CD4-positive, alpha-beta T cell treated with Interleukin-4 for 4 hours (primary cell): Measurements from ENCODE around the gene FEZF1.
"Not testable (repeated sequence)": the region's sequence is repeated elsewhere in the genome, so short reads cannot be mapped to it uniquely, and the experiment has no call there.

ENCODE experiments used
- DNase-seq: peaks from one replicate; pipeline ENCODE4 v3.0.0-alpha.2; 2020

Gene FEZF1

GRCh38 chr7:122306320-122307227 is 2.0 kb upstream of the FEZF1 start:
- DNase-seq, result no peak

DNA sequence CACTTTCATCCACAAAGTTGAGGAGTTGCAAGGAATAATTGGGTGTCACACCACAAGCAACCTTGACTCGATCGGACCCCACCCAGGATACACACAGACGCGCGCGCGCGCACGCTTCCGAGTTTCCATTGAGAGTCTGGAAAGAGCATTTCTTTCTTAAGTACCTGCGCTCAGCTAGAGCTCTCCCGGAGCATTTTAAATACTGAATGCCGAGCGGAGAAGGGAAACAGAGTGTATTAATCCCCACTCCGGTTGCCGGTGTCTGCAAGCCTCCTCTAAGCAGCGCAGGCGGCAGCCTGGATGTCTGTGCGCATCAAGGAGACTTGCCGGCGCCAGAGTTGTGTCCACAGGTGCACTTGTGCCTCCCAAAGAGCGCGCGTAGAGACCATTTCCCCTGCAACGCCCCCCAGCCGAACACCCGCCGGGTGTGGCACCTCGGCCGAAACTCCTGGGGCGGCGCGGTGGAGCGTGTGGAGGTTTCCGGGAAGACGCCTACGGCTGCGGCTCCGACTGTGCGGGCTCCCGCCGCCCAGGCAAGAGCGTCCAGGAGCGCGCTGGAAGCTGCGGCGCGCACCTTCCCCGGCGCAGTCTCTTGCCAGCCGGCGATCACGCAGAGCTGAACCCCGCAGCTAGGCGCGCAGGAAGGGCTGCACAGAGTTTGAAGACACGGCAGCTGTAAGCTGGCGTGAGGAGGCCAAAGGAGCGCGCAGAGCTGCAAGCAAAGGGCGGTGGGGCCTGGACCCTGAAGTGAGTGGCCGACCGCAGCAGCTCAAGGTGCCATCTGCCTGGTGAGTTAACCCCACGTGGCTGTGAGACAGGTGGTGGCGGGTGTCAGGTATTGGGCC is 1.1 kb upstream of the FEZF1 start:
- no peak for DNase-seq

- no peak for DNase-seq
These were observed 459 bp upstream of the FEZF1 start for GRCh38 chr7:122304996-122305421.

GRCh38 chr7:122303531-122304318 is 825 bp downstream of the FEZF1 start:
- no peak for DNase-seq

- DNase-seq, result no peak
These were observed 1.6 kb downstream of the FEZF1 start for GRCh38 chr7:122302761-122303530.

- no peak for DNase-seq
These were observed 2.4 kb downstream of the FEZF1 start for GRCh38 chr7:122301858-122302760.

DNA sequence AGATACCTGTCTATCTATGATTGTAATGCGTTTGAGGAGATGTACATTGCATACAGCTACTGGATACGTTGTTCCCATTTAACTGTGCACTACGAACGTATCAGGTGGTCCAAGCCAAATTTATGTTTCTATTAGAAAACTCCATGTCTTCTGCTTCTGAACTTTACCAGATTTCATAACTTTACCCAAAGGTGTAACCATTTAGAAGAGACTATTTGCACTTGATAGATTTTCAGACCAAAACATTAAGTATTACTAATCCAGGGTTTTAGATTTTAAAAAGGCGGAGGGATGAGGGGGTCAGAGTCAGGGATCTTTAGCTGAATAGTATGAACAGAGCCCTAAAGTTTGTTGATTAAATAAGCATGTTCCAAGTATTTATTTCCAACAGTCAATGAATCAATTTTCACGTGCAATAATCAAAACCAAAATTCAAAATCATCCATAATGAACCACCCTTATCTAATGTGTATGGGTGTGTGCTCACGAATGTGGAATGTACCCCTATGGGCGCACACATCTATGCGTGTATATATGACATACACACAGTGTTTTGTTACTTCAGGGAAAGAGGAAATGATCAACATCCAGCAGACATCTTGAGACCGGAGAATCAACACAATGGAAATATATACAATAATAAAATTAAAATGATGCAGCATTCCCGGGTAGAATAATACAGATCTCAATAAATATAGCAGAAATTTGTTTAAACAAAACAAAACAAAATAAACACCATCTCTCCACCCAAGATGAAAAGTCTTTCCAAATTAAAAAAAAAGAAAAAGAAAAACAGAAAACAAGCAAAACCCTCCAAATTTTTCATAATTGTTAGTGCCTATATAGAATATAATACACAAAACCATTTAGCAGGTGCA is 3.4 kb downstream of the FEZF1 start:
- no peak for DNase-seq

- no peak for DNase-seq
These were observed 4.2 kb downstream of the FEZF1 start for GRCh38 chr7:122300211-122300932.

DNA sequence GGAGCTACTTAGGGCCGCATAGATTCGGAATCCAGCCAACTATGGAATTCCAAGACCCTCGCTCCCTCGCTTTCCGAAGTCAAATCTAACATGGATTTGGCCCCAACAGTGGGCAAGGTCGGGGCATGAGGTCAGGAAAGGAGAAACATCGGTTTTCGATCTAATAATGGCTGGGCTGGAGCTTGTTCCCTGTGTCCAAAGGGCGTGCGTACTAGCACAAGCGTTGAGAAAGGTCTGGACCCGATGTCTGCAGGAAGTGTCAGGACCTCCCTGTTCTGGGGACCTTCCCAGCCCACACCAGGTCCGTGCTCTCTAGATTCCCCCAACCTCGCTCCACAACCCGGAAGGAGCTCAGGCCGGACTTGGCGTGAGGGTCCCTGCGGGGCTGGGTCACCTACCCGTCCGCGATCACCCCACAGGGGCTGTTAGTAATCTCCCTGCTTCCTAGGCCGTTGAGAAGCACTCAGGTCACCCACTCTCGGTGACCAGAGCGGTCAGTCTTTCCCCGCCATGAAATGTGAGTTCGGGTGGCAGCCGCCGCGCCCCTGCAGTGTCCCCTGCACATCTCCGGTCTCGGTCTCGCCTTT is 4.8 kb downstream of the FEZF1 start:
- no peak for DNase-seq

DNA sequence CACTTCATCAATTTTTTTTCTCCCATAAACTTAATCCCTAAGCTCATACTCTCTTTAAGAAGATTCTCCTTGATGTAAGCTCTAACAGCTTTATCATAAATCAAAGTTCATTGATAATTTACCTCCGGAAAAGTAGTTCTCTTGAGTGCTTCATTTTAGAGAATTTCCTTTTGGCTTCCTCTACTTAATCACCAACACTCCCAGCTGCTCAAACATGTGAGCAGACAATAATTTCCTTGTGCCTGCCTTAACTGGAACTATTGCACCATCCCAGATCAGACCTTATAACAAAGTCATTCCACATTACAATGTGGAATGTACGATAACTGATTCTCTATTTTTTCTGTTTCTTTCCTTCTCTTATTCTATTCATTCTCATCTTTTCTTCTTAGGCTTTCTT is 5.9 kb downstream of the FEZF1 start:
- no peak for DNase-seq

DNA sequence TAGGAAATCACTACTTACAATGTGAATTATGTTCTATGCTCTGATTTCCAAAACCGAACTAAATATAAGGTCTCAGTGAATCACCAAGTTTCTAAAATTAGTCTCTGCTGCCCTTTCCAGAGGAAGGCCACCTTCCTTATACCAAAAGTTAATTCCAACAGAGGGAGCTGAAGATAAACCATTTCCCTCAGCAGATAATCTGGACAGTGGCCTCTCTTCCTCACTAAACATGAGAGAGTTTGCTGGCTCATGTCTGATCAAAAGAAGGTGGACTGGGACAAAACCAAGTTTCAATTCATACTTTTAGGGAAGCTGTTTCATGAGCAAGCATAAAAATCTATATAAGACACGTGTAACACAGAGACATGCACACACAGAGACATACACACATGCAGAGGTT is 6.4 kb downstream of the FEZF1 start:
- DNase-seq, result no peak

DNA sequence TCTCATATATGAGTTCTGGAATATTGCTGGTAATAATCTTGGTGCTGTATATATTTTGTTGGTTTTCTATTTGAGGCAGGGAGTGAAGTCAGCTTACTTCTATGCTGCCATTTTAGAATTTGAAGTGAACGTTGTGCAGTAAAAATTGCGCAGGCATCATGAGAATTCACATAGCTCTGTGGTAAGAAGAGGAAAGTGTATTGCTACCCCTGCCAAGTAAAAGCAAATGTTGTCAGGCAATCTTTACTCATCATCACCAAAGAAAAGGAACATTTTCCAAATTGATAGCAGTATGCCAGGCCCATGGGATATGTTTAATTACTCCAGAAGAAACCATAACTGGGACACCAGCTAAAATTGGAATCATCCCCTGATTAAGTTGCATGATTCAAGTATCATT is 13.4 kb downstream of the FEZF1 start:
- DNase-seq, result no peak

GRCh38 chr7:122290476-122290875 is 14.1 kb downstream of the FEZF1 start:
- no peak for DNase-seq

DNA sequence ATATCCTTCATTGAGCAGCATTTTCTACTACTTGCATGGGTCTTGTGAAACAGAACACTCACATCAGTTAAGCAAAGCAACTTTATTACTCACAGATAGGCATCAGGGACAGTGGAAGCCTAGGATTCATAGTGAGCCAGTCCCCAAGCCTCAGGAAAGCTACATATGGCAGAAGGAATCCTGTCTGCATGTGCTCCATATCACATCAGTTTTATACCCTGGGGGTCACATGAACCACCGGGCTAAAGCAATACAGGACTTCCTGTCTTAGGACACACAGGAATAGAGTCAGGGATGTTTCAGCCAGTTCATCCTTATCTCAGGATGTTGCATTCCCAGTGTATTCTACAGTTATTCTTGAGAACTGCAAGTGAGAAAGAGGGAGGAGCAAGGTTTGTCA is 15.1 kb downstream of the FEZF1 start:
- no peak for DNase-seq

DNA sequence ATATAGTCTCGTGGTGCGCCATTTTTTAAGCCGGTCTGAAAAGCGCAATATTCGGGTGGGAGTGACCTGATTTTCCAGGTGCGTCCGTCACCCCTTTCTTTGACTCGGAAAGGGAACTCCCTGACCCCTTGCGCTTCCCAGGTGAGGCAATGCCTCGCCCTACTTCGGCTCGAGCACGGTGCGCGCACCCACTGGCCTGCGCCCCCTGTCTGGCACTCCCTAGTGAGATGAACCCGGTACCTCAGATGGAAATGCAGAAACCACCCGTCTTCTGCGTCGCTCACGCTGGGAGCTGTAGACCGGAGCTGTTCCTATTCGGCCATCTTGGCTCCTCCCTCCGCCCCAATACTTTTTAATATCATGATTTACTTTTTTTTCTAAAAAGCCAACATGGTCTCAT is 19.9 kb downstream of the FEZF1 start:
- DNase-seq, result not testable (repeated sequence)

DNA sequence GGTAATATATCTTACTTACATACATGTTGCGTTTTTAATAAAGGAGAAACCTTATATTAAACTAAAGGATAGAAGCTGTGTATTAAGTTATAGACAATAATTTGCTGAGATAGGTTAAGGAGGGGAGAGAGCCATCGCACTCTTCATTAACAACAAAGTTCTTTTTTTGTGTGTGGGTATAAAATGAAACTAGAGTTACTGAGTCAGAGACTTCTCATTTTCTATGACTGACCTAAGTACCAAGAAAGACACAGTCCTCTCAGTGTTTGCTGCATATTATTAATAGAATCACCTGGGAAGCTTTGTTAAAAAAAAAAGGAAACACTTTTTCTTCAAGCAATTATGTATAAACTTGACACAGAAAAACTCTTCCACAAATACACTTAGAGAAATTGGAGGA is 31.4 kb downstream of the FEZF1 start:
- no peak for DNase-seq

DNA sequence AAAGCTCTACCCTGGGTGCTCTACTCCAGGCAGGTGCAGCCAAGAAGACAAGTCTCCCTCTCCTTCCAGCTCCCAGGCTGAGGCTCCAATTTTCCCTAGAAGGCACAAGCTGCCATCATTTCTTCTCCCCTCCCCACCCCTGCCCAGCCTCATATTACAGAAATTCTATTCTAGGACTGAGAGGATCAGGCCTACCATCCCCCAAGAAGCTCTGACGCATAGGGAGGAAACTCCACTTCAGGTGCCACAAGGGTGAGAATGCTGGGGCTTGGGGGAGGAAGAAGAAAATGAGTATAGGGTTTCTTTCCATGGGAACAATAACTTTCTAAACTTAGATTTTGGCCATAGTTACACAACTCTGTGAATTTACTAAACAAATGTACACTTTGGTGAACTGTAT is 35.3 kb downstream of the FEZF1 start:
- DNase-seq, result no peak

- no peak for DNase-seq
These were observed 36.4 kb downstream of the FEZF1 start for GRCh38 chr7:122268101-122268500.

GRCh38 chr7:122262246-122262645 is 42.3 kb downstream of the FEZF1 start:
- no peak for DNase-seq
